Neutrophil (primary cell): Measurements from ENCODE around the gene TAS1R3.

Experiments used
- H3K27ac ChIP-seq: fragments of 200-600 bp; sonication (generic); 2 replicates; pipeline ENCODE4 v1.5.1; 2016; ENCODE audit warnings: mild to moderate bottlenecking, moderate library complexity
- H3K27me3 ChIP-seq: fragments of 200-600 bp; sonication (generic); 2 replicates; pipeline ENCODE4 v1.6.0; 2016; ENCODE audit warnings: mild to moderate bottlenecking
- H3K36me3 ChIP-seq: fragments of 200-600 bp; sonication (generic); 2 replicates; pipeline ENCODE4 v1.5.1; 2017
- H3K4me1 ChIP-seq, 2 experiments: fragments of 200-600 bp in 1 of 2; sonication (generic) in 1 of 2; 1 replicate in 1 of 2; 2 replicates in 1 of 2; pipeline versions ENCODE4 v1.5.1 to v1.6.1; 2013 to 2016; ENCODE audit warnings: low read depth in 1 of 2, low read length in 1 of 2, mild to moderate bottlenecking in 1 of 2, moderate library complexity in 1 of 2; ENCODE audit not compliant: control insufficient read depth in 1 of 2, insufficient read depth in 1 of 2
- H3K4me3 ChIP-seq, 2 experiments: fragments of 200-600 bp in 1 of 2; sonication (generic) in 1 of 2; 1 replicate in 1 of 2; 2 replicates in 1 of 2; pipeline ENCODE4 v1.5.1; 2013 to 2016; ENCODE audit warnings: low read depth in 1 of 2, low read length in 1 of 2, mild to moderate bottlenecking in 1 of 2, moderate library complexity in 1 of 2
- H3K9me3 ChIP-seq: fragments of 200-600 bp; sonication (generic); 2 replicates; pipeline ENCODE4 v1.5.1; 2016
- TF ChIP-seq, protein P1 (sequence below): fragments of 200-600 bp; sonication (generic); IDR thresholded peaks from 2 replicates; pipeline ENCODE4 v1.5.1; 2016; ENCODE audit warnings: antibody characterized with exemption

The TAS1R3 gene

DNA sequence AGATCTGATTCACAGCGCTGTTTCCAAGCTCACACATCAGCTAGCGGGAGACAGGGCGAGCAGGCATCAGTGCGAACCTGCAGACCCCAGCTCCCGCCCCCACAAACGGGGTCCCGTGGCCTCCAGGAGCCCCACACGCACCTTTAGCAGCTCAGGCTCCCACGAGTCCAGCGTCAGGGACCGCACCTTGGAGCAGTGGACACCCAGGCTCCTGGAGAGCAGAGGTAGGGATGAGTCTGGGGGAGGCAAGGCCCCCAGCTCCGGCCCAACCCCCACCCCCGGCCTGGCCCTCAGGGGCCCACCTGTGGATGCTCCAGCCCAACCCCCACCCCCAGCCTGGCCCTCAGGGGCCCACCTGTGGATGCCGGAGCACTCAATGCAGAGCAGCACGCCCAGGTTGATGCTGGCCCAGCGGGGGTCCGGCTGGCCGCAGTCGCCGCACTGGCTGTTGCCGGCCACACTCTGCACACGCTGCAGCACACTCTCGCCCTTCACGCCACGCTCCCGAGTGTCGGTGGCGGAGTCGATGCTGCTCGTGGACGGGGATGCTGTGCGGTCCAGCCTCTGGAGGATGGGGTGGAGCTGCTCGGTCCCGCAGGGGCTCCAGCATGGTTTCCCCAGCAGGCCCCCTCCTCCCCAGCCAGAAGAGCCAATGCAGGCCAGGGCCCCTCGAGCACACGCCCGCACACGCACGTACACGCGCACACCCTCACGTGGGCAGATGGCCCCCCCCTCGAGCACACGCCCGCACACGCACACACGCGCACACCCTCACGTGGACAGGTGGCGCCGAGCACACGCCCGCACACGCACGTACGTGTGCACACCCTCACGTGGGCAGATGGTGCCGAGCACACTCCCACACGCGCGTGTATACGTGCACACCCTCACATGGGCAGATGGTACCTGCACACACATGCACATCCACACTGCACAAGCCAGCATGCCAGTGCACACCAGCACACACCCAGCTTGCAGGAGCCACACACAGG, 34.7 kb upstream of the TAS1R3 start:
- Histone ChIP-seq H3K4me3 (no peak overlapping the region), H3K36me3 (peaks cover 45% of the 10 kb centered on the region), H3K27me3 (no peaks in the 10 kb centered on the region), H3K9me3 (no peaks in the 10 kb centered on the region), H3K27ac (no peak overlapping the region), H3K4me1 (no peaks in the 10 kb centered on the region)
- TF ChIP-seq, protein P1, sequence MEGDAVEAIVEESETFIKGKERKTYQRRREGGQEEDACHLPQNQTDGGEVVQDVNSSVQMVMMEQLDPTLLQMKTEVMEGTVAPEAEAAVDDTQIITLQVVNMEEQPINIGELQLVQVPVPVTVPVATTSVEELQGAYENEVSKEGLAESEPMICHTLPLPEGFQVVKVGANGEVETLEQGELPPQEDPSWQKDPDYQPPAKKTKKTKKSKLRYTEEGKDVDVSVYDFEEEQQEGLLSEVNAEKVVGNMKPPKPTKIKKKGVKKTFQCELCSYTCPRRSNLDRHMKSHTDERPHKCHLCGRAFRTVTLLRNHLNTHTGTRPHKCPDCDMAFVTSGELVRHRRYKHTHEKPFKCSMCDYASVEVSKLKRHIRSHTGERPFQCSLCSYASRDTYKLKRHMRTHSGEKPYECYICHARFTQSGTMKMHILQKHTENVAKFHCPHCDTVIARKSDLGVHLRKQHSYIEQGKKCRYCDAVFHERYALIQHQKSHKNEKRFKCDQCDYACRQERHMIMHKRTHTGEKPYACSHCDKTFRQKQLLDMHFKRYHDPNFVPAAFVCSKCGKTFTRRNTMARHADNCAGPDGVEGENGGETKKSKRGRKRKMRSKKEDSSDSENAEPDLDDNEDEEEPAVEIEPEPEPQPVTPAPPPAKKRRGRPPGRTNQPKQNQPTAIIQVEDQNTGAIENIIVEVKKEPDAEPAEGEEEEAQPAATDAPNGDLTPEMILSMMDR: no peak

- Histone ChIP-seq H3K27me3 (no peaks in the 10 kb centered on the region), H3K4me3 (no peak overlapping the region), H3K36me3 (peaks cover 44% of the 10 kb centered on the region), H3K9me3 (no peaks in the 10 kb centered on the region), H3K4me1 (no peaks in the 10 kb centered on the region), H3K27ac (no peak overlapping the region)
- TF ChIP-seq, protein P1: no peak
Measured at GRCh38 chr1:1297802-1298424, 33.2 kb upstream of the TAS1R3 start.

DNA sequence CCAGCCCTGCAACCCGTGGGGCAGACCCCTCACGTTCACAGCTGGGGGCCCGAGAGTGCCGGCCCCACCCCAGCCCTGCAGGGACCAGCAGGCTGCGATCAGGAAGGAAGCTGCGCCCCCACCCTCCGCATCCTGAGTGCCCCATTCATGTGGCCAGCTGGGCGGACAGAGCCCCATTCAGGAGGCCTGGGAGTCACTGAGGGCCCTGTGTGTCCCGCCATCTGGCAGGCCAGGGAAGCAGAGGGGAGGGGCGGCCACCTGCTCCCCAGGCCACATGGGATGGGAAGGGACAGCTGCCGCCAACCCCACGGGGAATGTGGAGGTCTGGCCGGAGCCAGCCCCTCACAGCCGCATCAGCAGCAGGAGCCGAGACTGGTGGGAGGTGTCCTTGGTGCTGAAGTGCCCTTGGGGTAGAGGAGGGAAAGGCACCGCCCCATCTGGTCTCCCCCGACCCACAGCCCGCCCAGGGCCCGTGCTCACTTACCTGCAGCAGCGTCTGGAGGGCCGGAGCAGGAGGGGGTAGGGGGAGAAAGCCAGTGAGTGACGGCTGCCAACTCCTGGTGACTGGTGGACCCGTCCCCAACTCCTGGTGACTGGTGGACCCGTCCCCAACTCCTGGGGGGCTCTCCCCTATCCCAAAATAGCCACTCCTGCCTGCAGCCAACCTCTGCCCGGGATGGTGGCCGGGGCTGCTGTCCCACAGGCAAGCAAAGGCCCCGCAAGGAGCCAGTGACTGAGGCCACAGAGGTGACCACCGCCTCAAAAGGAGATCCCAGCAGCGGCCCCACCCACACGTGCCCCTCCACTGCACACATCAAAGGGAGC, 32.0 kb upstream of the TAS1R3 start:
- Histone ChIP-seq H3K9me3 (no peaks in the 10 kb centered on the region), H3K4me3 (no peak overlapping the region), H3K36me3 (peaks cover 35% of the 10 kb centered on the region), H3K27ac (no peak overlapping the region), H3K4me1 (no peaks in the 10 kb centered on the region), H3K27me3 (no peaks in the 10 kb centered on the region)
- TF ChIP-seq, protein P1: no peak

- Histone ChIP-seq H3K27me3 (no peaks in the 10 kb centered on the region), H3K9me3 (no peaks in the 10 kb centered on the region), H3K4me3 (no peak overlapping the region), H3K27ac (no peak overlapping the region), H3K36me3 (peaks cover 29% of the 10 kb centered on the region), H3K4me1 (peaks cover 1 to 5% of the 10 kb centered on the region in 2 experiments)
- TF ChIP-seq, protein P1: no peak
Measured at GRCh38 chr1:1299686-1300351, 31.3 kb upstream of the TAS1R3 start.

- Histone ChIP-seq H3K27ac (no peak overlapping the region), H3K4me1 (peaks cover 7 to 10% of the 10 kb centered on the region in 2 experiments), H3K9me3 (no peaks in the 10 kb centered on the region), H3K36me3 (peaks cover 24% of the 10 kb centered on the region), H3K27me3 (no peaks in the 10 kb centered on the region), H3K4me3 (no peak overlapping the region)
- TF ChIP-seq, protein P1: no peak
Measured at GRCh38 chr1:1300352-1300739, 30.7 kb upstream of the TAS1R3 start.
